Upper lobe of left lung (tissue), 4 donors: ENCODE data around the gene AQP2.

Experiments
- CTCF ChIP-seq, 6 experiments: fragments of 450-650 bp in 4 of 6; fragments of 200-600 bp in 2 of 6; sonication (generic) in 2 of 6; IDR thresholded peaks; one replicate each; pipeline ENCODE4 v1.5.1; 2016 to 2019; ENCODE audit warnings: antibody characterized with exemption in 6 of 6
- EP300 ChIP-seq, 4 donors: sonication (generic); formaldehyde crosslinking; IDR thresholded peaks; one replicate each; pipeline ENCODE4 v1.5.1; 2017; ENCODE audit warnings: antibody characterized with exemption in 4 of 4, control low read depth in 2 of 4

GRCh38 chr12:49959685-49960473 lies 9.3 kb downstream of the AQP2 start:
- TF ChIP-seq EP300 (IDR thresholded peaks at IDR 0.05) = no peak
- TF ChIP-seq CTCF (IDR thresholded peaks at IDR 0.05) = no peak
